Stomach (tissue), 9 donors: ENCODE measurements around the gene TCF3. TPM values are rescaled to one million over a fixed set of nuclear protein-coding genes. Genes with fewer than 3 reads are reported as not detected.

Experiments used
- DNase-seq, 2 donors: peaks; one replicate each; pipeline versions ENCODE4 v3.0.0 to v3.0.0-alpha.2; 2013 to 2019
- H3K27ac ChIP-seq, 5 donors: fragments of 200-600 bp in 4 of 5; sonication (generic) in 4 of 5; one replicate each; pipeline ENCODE4 v1.5.1; 2013 to 2019; ENCODE audit warnings: mild to moderate bottlenecking in 1 of 5, moderate library complexity in 1 of 5
- H3K27me3 ChIP-seq, 3 donors: fragments of 200-600 bp; sonication (generic); one replicate each; pipeline ENCODE4 v1.5.1; 2017 to 2019; ENCODE audit warnings: mixed run types in 1 of 3
- H3K36me3 ChIP-seq, 4 donors: fragments of 200-600 bp; sonication (generic); 1 replicate in 3 of 4; 2 replicates in 1 of 4; pipeline ENCODE4 v1.5.1; 2016 to 2019
- H3K4me1 ChIP-seq, 4 donors: fragments of 200-600 bp; sonication (generic); one replicate each; pipeline ENCODE4 v1.5.1; 2016 to 2019
- H3K4me3 ChIP-seq, 4 donors: fragments of 200-600 bp; sonication (generic) in 3 of 4; one replicate each; pipeline ENCODE4 v1.5.1; 2016 to 2019; ENCODE audit warnings: mild to moderate bottlenecking in 1 of 4
- H3K9me3 ChIP-seq, 4 donors: fragments of 200-600 bp; sonication (generic); one replicate each; pipeline ENCODE4 v1.5.1; 2016 to 2019
- CTCF ChIP-seq, 7 experiments: fragments of 450-650 bp in 4 of 7; fragments of 200-600 bp in 3 of 7; sonication (generic) in 3 of 7; IDR thresholded peaks; one replicate each; pipeline ENCODE4 v1.5.1; 2016 to 2019; ENCODE audit warnings: antibody characterized with exemption in 7 of 7, control low read depth in 2 of 7, mild to moderate bottlenecking in 1 of 7
- EP300 ChIP-seq: sonication (generic); formaldehyde crosslinking; IDR thresholded peaks from one replicate; pipeline ENCODE4 v1.6.1; 2017; ENCODE audit warnings: antibody characterized with exemption
- POLR2A ChIP-seq, 4 donors: fragments of 450-650 bp; IDR thresholded peaks; one replicate each; pipeline ENCODE4 v1.6.1; 2016; ENCODE audit warnings: antibody characterized with exemption in 4 of 4, control low read depth in 2 of 4, mild to moderate bottlenecking in 1 of 4, moderate library complexity in 1 of 4
- POLR2AphosphoS5 ChIP-seq, 3 donors: sonication (generic); formaldehyde crosslinking; IDR thresholded peaks; one replicate each; pipeline ENCODE4 v1.6.1; 2016; ENCODE audit warnings: antibody characterized with exemption in 3 of 3
- WGBS, 5 donors: extraction: QIAGEN DNeasy Blood & Tissue Kit in 3 of 5; methylation state at CpG; one replicate each; pipeline versions ENCODE4 v1.1.5 to v1.1.7; 2013 to 2018; 5-methylcytosine and 5-hydroxymethylcytosine counted together
- intact Hi-C: fragments of 100-400 bp; cut with DNase I; formaldehyde crosslinking; loops from one replicate; pipeline ENCODE4 v1.15.1; 2023; ENCODE audit warnings: low total_unique reads
- polyA plus RNA-seq, 3 donors: library from polyadenylated mRNA; stranded (reverse); fragments of 200-250 nt; gene quantifications; one replicate each; pipeline ENCODE4 v1.2.3, GENCODE V29; 2013
- total RNA-seq, 5 donors: library from RNA; depleted of rRNA; stranded (reverse); fragments of >200 nt; gene quantifications; one replicate each; pipeline versions ENCODE4 v1.1.0 to v1.2.3, GENCODE V29; 2014 to 2016
- donor health status: healthy with polysubstance abuse.
- donor health status: Bipolar disorder and iron deficiency.
- donor health status: healthy.

The TCF3 gene
- total and polyA plus RNA-seq, 8 donors, result 12.8 to 90.2 (median 34.1) TPM

DNA sequence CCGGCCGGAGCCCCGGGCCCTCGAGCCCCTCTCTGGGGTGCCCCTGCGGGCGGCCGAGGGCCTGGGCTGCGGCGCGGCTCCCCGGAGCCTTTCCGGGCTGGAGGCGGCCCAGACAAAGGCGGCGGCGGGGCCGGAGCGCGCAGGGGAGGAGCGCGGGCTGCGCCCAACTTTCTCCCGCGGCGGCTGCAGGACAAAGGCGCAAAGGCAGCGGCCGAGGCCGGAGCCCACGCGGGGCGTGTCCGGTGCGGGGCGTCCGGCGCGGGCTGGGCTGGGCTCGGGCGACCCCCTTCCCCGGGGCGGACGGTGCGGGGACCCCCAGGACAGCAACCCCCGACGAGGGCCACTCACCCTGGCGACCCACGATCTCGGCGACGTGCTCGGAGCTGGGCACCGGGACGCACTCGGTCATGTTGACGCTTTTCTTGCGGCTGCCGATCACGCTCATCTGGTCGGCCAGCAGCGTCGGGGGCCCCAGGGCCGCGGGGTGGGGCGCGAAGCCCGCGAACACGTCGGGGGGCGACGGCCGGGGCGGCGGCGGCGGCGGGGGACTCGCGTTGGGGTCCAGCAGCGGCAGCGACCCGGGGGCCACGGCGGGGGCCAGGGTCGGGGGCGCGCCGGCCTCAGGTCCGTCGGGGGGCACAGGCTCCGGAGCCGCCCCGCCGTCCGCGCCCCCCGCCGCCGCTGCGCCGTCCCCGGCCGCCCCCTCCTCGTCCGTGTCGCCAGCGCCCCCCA is 85.1 kb downstream of the TCF3 start:
- TF ChIP-seq EP300 (no peak), POLR2A (IDR thresholded peaks at IDR 0.05) (no peak), CTCF (IDR thresholded peaks at IDR 0.05) (no peak)
- peaks cover 11 to 29% (median 23%) of the 10 kb centered on the region in 4 donors for H3K4me1 ChIP-seq
- WGBS, 5 donors, result 0 to 2% (median 1%) methylated on average over 30 to 106 of the region's 108 CpGs
- peak; percentile 45 to 69 for DNase-seq
- H3K36me3 ChIP-seq, result peaks cover 0 to 5% (median 2%) of the 10 kb centered on the region in 4 donors
- no peaks in the 10 kb centered on the region for H3K9me3 ChIP-seq
- intact Hi-C loops, result no loop called here
- peaks cover 0 to 17% (median 0%) of the 10 kb centered on the region in 3 donors for H3K27me3 ChIP-seq
- H3K27ac ChIP-seq, result peak overlapping the region; percentile 86 to 93 (median 87)
- H3K4me3 ChIP-seq, result peak overlapping the region; percentile 65 to 76 (median 74)

- peaks cover 0 to 17% (median 0%) of the 10 kb centered on the region in 3 donors for H3K27me3 ChIP-seq
- no peaks in the 10 kb centered on the region for H3K9me3 ChIP-seq
- peaks cover 11 to 29% (median 23%) of the 10 kb centered on the region in 4 donors for H3K4me1 ChIP-seq
- H3K36me3 ChIP-seq, result peaks cover 0 to 8% (median 2%) of the 10 kb centered on the region in 4 donors
- peak overlapping the region; percentile 65 to 76 (median 74) for H3K4me3 ChIP-seq
- H3K27ac ChIP-seq, result peak overlapping the region; percentile 86 to 93 (median 87)
- TF ChIP-seq POLR2AphosphoS5 (IDR thresholded peaks at IDR 0.05) (peak in 2 of 3 donors; percentile 69 to 72), POLR2A (IDR thresholded peaks at IDR 0.05) (no peak), EP300 (no peak)
- intact Hi-C loops, result no loop called here
- DNase-seq, result peak; percentile 71 to 95
- WGBS, 5 donors, result 6 to 16% (median 11%) methylated on average over 6 to 42 of the region's 42 CpGs
Observed at GRCh38 chr19:1566392-1567115, 85.9 kb downstream of the TCF3 start.

- intact Hi-C loops, result no loop called here
- DNase-seq, result no peak
- H3K9me3 ChIP-seq, result no peaks in the 10 kb centered on the region
- peaks cover 0 to 16% (median 2%) of the 10 kb centered on the region in 4 donors for H3K36me3 ChIP-seq
- H3K27me3 ChIP-seq, result peaks cover 0 to 13% (median 0%) of the 10 kb centered on the region in 3 donors
- TF ChIP-seq CTCF (IDR thresholded peaks at IDR 0.05) (no peak), EP300 (no peak), POLR2A (IDR thresholded peaks at IDR 0.05) (no peak)
- 90 to 99% (median 92%) methylated on average over 4 to 6 of the region's 6 CpGs for WGBS, 5 donors
- H3K4me1 ChIP-seq, result peaks cover 6 to 21% (median 16%) of the 10 kb centered on the region in 4 donors
- no peak overlapping the region for H3K27ac ChIP-seq
- H3K4me3 ChIP-seq, result no peak overlapping the region
Observed at GRCh38 chr19:1563251-1563650, 89.2 kb downstream of the TCF3 start.

GRCh38 chr19:1561236-1561842 is 91.1 kb downstream of the TCF3 start:
- H3K4me3 ChIP-seq, result no peak overlapping the region
- intact Hi-C loops, result no loop called here
- no peaks in the 10 kb centered on the region for H3K9me3 ChIP-seq
- WGBS, 5 donors, result 86 to 94% (median 91%) methylated on average over 17 of the region's 17 CpGs
- peaks cover 0 to 2% (median 0%) of the 10 kb centered on the region in 3 donors for H3K27me3 ChIP-seq
- H3K36me3 ChIP-seq, result peaks cover 0 to 22% (median 9%) of the 10 kb centered on the region in 4 donors
- H3K27ac ChIP-seq, result no peak overlapping the region
- peaks cover 6 to 10% (median 8%) of the 10 kb centered on the region in 4 donors for H3K4me1 ChIP-seq
- no peak for DNase-seq
- TF ChIP-seq CTCF (IDR thresholded peaks at IDR 0.05) (no peak), POLR2A (IDR thresholded peaks at IDR 0.05) (no peak), EP300 (no peak), POLR2AphosphoS5 (IDR thresholded peaks at IDR 0.05) (no peak)
